Measurements from ENCODE around the gene WHRN. TPM values are rescaled to one million over a fixed set of nuclear protein-coding genes. Genes with fewer than 3 reads are reported as not detected.

Gene WHRN
- total and polyA plus RNA-seq, 2 of the 13 experiments (the other 11 are each of a cell fraction or from before 2014, with no cell fraction given): 2.3 to 5.3 TPM

DNA sequence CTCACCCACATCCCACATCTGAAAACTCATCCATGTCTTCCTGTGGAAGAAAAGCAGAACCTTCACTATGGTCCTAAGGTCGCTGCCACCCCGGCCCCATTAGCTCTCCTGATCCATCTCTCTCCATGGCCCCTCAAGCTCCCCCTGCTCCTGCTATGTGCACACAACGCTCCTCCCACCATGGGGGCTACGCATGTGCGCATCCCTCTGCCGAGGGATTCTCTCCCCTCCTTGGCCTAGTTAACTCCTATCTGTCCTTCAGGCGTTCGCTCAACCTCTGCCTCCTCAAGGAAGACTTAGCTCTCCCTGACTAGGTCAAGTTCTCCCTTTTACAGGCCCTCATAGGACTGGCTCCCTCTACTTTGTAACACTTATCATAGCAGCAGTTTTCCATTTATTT is 127.3 kb downstream of the WHRN start:
- no peaks in the 10 kb centered on the region for H3K27me3 ChIP-seq (ENCODE audit: control insufficient read depth in 1 of 2, insufficient read depth in 2 of 2, low read length in 2 of 2)
- no peak for ATAC-seq
- no peak overlapping the region for H3K4me2 ChIP-seq (ENCODE audit: low read depth, low read length)
- intact Hi-C loops (cut with micrococcal nuclease; ENCODE audit: unreplicated experiment): no loop called here
- ChIA-PET CTCF (ENCODE audit: low intra/inter-chr PET ratio, low total read pairs) (no interaction called here), POLR2A (no interaction called here)
- no peaks in the 10 kb centered on the region for H3K79me2 ChIP-seq (ENCODE audit: insufficient read depth, low read length)
- H4K20me1 ChIP-seq (ENCODE audit: insufficient read depth, low read length): no peaks in the 10 kb centered on the region
- no peak overlapping the region for H3K27ac ChIP-seq (ENCODE audit: extremely low read length, insufficient read depth, low read length)
- no peaks in the 10 kb centered on the region for H3K9me3 ChIP-seq (ENCODE audit: low read length)
- H2AFZ ChIP-seq (ENCODE audit: low read length): no peak overlapping the region
- no peak for FAIRE-seq
- in situ Hi-C loops (cut with HindIII; ENCODE audit: extremely low pct_ligation_motif_present, low pct_unique_long_range_greater_than_20kb): no loop called here
- no peak for DNase-seq (ENCODE audit: low spot score)
- WGBS (ENCODE audit: low lambda C conversion rate): 94% methylated on average over 8 of the region's 8 CpGs
- no TSS peak for BruUV-seq (replicated peaks)
- peaks cover 8% of the 10 kb centered on the region for H3K4me1 ChIP-seq (ENCODE audit: insufficient read depth, low read length)
- H3K4me3 ChIP-seq (replicated peaks in 1 of 3; ENCODE audit: insufficient read depth in 1 of 3, low read depth in 2 of 3, low read length in 3 of 3): no peak overlapping the region
- H3K36me3 ChIP-seq (replicated peaks in 1 of 2; ENCODE audit: control insufficient read depth in 1 of 2, insufficient read depth in 2 of 2, low read length in 2 of 2): peaks cover 2 to 7% of the 10 kb centered on the region in 2 experiments; a peak in 2 of 5 replicates
- no peak overlapping the region for H3K9ac ChIP-seq (ENCODE audit: insufficient read depth, low read depth, low read length)
- TF ChIP-seq, protein P1, sequence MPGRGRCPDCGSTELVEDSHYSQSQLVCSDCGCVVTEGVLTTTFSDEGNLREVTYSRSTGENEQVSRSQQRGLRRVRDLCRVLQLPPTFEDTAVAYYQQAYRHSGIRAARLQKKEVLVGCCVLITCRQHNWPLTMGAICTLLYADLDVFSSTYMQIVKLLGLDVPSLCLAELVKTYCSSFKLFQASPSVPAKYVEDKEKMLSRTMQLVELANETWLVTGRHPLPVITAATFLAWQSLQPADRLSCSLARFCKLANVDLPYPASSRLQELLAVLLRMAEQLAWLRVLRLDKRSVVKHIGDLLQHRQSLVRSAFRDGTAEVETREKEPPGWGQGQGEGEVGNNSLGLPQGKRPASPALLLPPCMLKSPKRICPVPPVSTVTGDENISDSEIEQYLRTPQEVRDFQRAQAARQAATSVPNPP (CRISPR knock-in tag; IDR thresholded peaks at IDR 0.05): no peak

DNA sequence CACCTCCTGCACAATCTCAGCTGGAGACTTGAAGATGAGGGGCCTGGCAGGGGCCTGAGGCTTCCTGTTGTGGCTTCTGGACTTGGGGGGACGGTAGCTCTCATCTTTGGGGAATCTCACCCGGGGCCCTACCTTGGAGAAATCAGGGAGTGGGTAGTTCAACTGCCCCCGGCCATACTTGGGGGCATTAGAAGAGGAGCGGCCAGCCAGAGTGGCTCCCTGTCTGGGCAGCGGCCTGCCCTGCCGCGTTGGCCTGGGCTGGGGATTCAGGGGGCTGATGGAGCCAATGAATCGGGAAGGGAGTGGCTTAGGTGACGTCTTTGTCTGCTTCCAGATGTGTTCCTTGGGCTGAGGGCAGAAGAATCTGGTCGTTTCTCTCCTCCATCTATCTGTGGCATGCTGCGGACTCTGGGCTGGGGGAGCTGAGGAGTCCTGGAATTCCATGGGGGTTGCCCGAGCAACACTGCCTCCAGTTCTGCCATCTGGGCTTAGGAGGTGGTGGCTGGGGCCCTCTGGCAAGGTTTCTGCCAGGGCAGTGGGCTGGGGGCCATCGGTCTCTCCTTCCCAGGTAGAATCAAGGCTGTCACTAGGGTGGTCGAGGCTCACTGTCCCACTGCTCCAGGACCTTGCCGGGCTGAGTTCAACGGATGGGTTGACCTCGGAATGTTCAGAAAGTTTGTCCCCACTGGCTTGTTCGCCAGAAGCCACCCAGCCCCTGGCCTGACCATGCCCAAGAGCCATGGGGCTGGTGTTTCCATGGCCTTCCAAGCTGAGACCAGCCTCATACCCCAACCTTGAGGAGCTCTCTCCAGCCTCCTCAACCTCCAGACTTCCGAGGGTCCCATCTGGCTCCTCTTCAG is 128.5 kb downstream of the WHRN start:
- intact Hi-C loops (cut with micrococcal nuclease; ENCODE audit: unreplicated experiment) (no loop called here), in situ Hi-C loops (cut with HindIII; ENCODE audit: extremely low pct_ligation_motif_present, low pct_unique_long_range_greater_than_20kb) (no loop called here)
- Histone ChIP-seq H3K4me3 (replicated peaks in 1 of 3; ENCODE audit: insufficient read depth in 1 of 3, low read depth in 2 of 3, low read length in 3 of 3) (no peak overlapping the region), H3K4me1 (ENCODE audit: insufficient read depth, low read length) (peaks cover 7% of the 10 kb centered on the region), H3K27me3 (ENCODE audit: control insufficient read depth in 1 of 2, insufficient read depth in 2 of 2, low read length in 2 of 2) (no peaks in the 10 kb centered on the region), H3K36me3 (replicated peaks in 1 of 2; ENCODE audit: control insufficient read depth in 1 of 2, insufficient read depth in 2 of 2, low read length in 2 of 2) (peaks cover 2 to 7% of the 10 kb centered on the region in 2 experiments; a peak in 2 of 5 replicates), H3K9me3 (ENCODE audit: low read length) (no peaks in the 10 kb centered on the region), H3K79me2 (ENCODE audit: insufficient read depth, low read length) (no peaks in the 10 kb centered on the region), H4K20me1 (ENCODE audit: insufficient read depth, low read length) (no peaks in the 10 kb centered on the region), H3K27ac (ENCODE audit: extremely low read length, insufficient read depth, low read length) (no peak overlapping the region), H2AFZ (ENCODE audit: low read length) (no peak overlapping the region), H3K9ac (ENCODE audit: insufficient read depth, low read depth, low read length) (no peak overlapping the region), H3K4me2 (ENCODE audit: low read depth, low read length) (no peak overlapping the region)
- TF ChIP-seq SAP130 (CRISPR knock-in tag; IDR thresholded peaks at IDR 0.05; ENCODE audit: low read depth): no peak
- TF ChIP-seq ZNF83 (CRISPR knock-in tag; IDR thresholded peaks at IDR 0.05; ENCODE audit: borderline replicate concordance): no peak
- TF ChIP-seq, protein P2, sequence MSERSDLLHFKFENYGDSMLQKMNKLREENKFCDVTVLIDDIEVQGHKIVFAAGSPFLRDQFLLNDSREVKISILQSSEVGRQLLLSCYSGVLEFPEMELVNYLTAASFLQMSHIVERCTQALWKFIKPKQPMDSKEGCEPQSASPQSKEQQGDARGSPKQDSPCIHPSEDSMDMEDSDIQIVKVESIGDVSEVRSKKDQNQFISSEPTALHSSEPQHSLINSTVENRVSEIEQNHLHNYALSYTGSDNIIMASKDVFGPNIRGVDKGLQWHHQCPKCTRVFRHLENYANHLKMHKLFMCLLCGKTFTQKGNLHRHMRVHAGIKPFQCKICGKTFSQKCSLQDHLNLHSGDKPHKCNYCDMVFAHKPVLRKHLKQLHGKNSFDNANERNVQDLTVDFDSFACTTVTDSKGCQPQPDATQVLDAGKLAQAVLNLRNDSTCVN (CRISPR knock-in tag; IDR thresholded peaks at IDR 0.05; ENCODE audit: borderline replicate concordance): no peak
- no peak for TF ChIP-seq ZNF672 (CRISPR knock-in tag; IDR thresholded peaks at IDR 0.05)
- no peak for TF ChIP-seq BRD4 (CRISPR knock-in tag; IDR thresholded peaks at IDR 0.05)
- TF ChIP-seq, protein P3, sequence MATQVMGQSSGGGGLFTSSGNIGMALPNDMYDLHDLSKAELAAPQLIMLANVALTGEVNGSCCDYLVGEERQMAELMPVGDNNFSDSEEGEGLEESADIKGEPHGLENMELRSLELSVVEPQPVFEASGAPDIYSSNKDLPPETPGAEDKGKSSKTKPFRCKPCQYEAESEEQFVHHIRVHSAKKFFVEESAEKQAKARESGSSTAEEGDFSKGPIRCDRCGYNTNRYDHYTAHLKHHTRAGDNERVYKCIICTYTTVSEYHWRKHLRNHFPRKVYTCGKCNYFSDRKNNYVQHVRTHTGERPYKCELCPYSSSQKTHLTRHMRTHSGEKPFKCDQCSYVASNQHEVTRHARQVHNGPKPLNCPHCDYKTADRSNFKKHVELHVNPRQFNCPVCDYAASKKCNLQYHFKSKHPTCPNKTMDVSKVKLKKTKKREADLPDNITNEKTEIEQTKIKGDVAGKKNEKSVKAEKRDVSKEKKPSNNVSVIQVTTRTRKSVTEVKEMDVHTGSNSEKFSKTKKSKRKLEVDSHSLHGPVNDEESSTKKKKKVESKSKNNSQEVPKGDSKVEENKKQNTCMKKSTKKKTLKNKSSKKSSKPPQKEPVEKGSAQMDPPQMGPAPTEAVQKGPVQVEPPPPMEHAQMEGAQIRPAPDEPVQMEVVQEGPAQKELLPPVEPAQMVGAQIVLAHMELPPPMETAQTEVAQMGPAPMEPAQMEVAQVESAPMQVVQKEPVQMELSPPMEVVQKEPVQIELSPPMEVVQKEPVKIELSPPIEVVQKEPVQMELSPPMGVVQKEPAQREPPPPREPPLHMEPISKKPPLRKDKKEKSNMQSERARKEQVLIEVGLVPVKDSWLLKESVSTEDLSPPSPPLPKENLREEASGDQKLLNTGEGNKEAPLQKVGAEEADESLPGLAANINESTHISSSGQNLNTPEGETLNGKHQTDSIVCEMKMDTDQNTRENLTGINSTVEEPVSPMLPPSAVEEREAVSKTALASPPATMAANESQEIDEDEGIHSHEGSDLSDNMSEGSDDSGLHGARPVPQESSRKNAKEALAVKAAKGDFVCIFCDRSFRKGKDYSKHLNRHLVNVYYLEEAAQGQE (IDR thresholded peaks at IDR 0.05; ENCODE audit: borderline replicate concordance in 1 of 2, low read depth in 1 of 2, low read length in 2 of 2): no peak
- DNase-seq (ENCODE audit: low spot score) (no peak), FAIRE-seq (no peak), ATAC-seq (no peak)
- no TSS peak for BruUV-seq (replicated peaks)
- ChIA-PET CTCF (ENCODE audit: low intra/inter-chr PET ratio, low total read pairs) (no interaction called here), POLR2A (no interaction called here)
- WGBS (ENCODE audit: low lambda C conversion rate): 93% methylated on average over 11 of the region's 19 CpGs

Data from HepG2 (cell line).